Activated T-cell treated with anti-CD3 and anti-CD28 coated beads for 24 hours (primary cell): Measurements from ENCODE around the gene DCAF15.
"Not testable (repeated sequence)": the region's sequence is repeated elsewhere in the genome, so short reads cannot be mapped to it uniquely, and the experiment has no call there.

Source experiments
- DNase-seq: peaks from one replicate; pipeline ENCODE4 v3.0.0-alpha.2; 2020; ENCODE audit warnings: low read depth

Gene DCAF15

GRCh38 chr19:13959962-13960862 lies 7.9 kb downstream of the DCAF15 start:
- DNase-seq = no peak

DNA sequence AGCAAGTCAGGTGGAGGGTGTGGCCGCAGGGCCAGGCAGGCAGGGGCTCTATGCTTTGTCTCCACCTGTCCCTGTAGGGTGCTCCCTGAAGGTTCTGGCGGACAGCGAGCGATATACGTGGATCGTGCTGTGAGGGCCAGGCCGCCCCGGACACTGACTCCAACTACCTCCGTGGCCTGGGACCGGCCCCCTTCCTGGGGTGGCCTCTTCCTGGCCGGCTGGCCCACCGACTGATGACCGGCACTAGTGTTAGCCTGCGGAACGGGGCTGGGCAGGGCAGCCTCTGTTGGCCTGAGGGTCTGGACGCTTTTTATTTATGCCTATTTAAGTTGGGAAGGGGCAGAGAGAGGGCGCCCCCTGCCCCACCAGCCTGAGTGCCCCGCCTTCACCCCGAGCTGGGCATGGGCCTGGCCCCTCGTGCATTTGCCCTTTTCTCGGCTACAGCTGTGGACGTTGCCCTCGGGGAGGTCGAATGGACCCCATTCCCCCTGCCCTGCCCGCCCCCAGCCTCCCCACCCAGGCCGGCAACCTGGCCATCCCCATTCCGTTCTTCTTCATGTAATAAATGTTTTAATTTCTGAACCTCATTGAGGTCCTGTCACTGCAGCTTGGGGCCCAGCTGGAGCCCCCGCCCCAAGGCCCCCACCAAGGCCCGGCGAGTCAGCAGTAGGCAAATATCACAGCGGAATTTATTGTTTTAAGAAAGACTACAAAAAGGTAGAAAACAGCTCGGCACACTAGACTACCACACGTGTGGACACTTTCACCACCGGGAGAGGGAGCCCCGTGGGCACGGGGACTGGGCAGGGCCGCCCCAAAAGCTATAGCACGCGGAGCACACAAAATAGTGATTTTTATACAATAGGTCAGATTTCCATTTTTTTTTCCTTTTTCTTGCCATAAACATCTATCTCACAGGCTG lies 8.8 kb downstream of the DCAF15 start:
- no peak for DNase-seq

DNA sequence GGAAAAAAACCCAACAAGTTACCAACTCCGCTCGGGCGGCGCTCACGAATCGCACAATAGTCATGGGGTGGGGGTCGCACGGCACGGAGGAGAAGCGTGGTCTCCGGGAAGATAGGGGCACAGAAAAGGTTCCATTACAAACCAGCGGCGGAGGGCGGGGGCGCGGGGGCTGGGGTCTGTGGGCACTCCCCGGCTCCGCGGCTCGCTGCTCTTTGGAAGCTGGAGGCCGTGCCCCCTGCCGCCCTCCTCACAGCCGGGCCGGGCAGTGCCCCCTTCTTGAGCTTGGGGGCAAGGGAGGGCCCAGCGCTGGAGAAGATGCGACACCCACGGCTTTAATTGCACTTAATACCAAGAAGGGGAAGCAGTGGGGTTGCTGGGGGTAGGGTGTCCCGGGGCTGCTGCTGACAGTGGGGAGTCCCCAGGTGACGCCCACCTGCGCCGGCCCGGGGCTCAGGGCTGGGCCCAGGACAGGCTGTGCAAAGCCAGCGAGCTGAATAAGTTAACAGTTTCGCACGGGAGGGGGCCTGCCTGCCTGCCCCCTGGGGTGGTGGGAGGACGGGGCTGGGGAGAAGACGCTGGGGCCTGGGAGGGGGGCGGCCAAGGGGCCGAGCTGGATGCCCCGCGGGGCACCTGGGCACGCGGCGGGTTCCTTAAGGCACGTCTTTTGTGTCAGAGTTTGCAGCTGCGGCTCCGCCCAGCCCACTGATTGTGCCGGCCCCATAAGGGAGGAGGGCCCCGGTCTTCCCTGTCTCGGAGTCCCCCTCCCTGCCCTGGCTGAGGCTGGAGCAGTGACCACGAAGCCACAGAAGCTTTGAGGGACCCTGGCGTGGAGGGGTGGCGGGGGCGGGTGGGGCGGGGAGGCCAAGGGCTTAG lies 9.8 kb downstream of the DCAF15 start:
- no peak for DNase-seq

DNA sequence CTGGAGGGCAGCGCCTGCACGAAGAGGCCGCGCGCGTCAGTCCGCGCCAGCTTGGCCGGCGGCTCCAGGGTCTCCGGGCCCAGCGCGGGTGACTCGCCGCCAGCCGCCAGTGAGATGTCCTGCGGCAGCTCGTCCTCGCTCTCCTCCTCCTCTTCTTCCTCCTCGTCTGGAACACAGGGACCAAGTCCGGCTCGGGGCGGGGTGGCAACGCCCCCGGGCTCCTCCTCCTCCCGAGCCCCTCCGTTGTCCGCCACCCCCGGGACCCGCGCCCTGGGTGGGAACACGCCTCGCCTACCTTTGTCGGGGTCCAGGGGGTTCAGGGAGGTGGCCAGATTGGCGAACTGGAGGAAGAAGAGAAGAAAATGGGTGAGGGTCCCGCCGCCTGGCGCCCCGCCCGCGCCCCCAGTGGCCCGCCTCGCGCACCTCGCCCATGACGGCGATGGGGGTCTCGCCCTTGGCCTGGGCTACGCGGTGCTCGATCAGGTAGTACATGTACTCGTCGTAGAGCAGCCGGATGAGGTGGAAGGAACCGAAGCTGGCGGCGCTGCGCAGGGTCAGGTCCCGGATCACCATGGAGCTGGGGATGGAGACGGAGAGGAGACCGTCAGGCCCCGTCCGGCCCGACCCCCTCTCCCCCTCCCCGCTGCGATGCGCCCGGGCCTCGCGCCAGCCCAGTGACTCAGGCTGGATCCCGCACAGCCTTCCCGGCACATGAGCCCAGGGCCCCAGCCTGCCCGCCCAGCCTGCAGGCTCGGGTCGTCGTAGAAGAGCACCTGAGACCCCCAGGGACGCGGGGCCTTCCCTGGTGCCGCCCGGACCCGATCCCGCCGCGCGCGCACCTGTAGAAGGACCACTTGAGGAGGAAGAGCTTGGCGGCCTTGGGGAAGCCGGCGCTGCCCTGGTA lies 10.6 kb downstream of the DCAF15 start:
- no peak for DNase-seq

- no peak for DNase-seq
Observed at GRCh38 chr19:13963603-13964105, 11.3 kb downstream of the DCAF15 start.

DNA sequence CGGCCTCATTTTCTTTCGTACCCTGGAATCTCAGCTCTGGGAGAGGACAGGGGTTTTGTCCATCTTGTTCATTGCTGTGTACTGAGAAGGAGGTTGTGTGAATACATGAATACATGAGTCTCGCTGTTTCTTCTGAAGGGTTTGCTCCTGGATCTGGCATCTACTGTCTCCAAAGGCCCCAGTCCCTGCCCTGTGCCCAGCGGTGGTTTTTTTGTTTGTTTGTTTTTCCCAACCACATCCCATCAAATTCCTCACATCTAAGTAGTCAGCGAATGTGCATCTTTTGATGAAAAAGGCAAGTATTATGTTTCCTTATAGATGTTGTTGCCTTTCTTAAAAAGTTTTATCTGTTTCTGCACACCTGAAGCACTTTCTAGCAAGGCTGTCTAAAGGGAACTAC lies 12.5 kb downstream of the DCAF15 start:
- no peak for DNase-seq

GRCh38 chr19:13965377-13965896 lies 13.1 kb downstream of the DCAF15 start:
- DNase-seq = no peak

- DNase-seq = no peak
Observed at GRCh38 chr19:13965926-13966683, 13.8 kb downstream of the DCAF15 start.

DNA sequence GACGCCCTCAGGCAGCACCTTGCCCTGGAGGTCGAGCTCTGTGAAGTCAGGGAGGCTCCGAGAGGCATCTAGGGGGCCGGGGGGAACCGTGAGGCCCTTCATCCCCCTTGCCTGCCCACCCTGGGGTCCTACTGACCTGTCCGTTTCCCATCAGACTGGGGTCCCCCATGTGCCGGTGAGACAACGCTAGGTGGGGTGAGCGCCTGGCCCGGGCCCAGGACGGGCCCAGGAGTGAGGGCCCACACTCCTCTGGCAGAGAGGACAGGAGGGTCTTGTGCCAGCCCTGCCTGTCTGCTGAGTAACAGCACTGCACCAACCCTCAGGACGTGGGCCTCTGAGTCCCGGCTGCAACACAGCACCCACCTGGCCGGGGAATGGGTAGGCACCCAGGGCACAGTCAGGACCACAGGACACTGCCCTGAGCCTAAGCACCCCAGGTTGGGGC lies 14.4 kb downstream of the DCAF15 start:
- DNase-seq = no peak

DNA sequence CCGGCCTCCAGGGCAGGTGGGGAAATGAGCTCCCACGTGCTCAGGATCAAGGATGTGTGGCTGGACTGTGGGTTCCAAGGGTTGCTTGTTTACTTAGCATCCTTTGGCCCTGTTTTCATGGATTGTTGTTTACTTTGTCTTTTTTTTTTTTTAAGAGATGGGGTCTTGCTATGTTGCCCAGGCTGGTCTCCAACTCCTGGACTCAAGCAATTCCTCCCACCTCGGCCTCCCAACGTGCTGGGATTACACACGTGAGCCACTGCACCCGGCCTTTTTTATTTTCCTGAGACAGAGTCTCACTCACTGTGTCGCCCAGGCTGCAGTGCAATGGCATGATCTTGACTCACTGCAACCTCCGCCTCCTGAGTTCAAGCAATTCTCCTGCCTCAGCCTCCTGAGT lies 14.9 kb downstream of the DCAF15 start:
- not testable (repeated sequence) for DNase-seq

- DNase-seq = no peak
Observed at GRCh38 chr19:13968383-13968935, 16.1 kb downstream of the DCAF15 start.

DNA sequence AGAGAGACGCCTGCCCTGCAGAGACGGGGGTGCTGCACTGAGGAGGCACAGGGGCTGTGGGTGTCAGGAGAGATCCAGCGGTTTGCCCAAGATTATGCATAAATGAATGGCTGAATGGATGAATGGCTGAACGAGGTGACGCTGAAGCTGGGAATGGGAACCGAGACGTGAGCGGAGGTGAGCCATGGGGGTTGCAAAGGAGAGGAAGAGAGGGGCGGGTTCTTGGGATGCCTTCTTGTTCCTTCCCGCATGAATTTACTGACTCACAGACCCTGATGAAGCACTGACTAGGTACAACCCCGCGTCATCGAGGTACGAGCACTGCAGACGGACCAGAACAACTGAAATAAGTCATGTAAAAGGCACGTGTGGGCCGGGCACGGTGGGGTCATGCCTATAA lies 16.7 kb downstream of the DCAF15 start:
- DNase-seq = no peak

DNA sequence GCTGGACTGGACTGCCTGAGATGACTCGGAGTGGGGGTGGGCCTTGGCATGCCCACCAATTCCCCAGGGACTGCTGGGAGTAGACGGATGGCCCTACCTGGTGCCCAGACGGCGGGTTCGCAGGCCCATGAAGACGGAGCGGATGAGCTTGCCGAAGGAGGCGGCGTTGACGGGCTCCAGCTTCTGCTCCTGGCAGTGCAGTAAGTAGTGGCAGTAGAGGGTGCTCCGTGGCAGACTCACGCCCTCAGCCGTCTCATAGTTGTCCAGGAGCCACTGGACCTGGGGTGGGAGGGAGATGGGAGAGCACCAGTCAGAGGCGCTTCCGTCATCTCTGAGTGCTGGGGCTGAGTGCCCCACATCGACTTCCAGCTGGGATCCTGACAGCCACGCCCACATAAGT lies 17.6 kb downstream of the DCAF15 start:
- no peak for DNase-seq

DNA sequence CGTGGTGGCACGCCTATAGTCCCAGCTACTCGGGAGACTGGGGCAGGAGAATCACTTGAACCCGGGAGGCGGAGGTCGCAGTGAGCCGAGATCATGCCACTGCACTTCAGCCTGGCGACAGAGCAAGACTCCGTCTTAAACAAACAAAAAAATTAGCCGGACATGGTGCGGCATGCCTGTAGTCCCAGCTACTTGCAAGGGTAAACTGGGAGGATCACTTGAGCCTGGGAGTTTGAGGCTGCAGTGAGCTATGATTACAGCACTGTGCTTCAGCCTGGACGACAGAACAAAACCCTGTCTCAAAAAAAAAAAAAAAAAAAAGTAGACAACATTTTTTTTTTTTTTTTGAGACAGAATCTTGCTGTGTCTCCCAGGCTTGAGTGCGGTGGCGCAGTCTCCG lies 19.6 kb downstream of the DCAF15 start:
- DNase-seq = not testable (repeated sequence)

DNA sequence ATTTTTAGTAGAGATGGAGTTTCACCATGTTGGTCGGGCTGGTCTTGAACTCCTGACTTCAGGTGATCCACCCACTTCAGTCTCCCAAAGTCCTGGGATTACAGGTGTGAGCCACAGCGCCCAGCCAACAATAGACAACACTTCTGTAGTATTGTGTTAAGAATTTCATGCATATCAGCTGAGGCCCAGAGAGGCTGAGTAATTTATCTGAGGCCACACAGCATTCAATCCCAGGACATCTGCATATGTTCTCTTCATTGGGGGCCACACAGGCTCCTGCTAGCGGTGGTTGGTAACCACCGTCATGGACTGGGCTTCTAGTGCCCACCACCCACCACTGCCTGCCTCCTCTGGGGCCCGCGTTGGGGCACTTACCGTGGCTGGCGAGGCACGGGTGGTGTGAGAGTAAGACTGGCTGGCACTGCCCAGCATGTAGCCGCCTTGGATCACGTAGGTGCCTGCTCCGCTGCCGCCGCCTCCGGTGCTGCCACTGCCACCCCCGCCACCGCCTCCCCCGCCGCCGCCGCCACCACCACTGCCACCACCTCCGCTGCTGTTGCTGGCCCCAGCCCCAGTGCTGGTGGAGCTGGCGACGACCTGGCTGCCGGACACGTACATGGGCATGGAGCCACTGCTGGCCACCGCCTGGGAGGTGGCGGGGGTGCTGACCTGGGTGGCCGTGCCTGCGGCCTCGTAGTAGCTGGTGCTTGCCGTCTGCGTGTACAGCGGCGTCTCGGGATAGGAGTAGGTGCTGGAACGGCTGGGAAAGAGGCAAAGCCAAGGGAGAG lies 20.3 kb downstream of the DCAF15 start:
- no peak for DNase-seq

DNA sequence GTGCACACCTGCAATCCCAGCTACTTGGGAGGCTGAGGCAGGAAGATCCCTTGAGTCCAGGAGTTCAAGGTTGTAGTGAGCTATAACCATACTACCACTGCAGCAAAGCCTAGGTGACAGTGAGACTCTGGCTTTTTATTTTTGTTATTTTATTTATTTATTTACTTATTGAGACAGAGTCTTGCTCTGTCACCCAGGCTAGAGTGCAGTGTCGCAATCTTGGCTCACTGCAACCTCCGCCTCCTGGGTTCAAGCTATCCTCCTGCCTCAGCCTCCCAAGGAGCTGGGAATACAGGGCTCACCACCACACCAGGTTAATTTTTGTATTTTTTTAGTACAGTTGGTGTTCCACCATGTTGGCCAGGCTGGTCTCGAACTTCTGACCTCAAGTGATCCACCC lies 21.2 kb downstream of the DCAF15 start:
- DNase-seq = not testable (repeated sequence)

DNA sequence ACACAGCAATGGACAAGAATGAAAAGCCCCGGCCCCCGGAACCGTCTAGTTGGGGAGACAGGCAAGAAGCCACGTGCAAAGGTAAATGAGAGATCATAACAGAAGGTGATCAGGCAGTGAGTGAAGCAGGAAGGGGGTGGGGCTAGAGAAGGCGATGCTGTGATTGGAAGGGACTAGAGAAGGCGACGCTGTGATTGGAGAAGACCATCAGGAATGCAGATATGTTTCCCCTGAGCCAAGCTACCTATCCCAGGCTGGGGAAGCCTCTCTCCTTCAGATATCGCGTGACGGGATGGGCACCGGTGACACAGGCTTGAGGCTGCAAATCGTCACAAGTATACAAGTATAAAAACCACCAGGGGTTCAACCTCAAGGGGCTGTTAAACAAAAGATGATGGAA lies 21.8 kb downstream of the DCAF15 start:
- DNase-seq = no peak

DNA sequence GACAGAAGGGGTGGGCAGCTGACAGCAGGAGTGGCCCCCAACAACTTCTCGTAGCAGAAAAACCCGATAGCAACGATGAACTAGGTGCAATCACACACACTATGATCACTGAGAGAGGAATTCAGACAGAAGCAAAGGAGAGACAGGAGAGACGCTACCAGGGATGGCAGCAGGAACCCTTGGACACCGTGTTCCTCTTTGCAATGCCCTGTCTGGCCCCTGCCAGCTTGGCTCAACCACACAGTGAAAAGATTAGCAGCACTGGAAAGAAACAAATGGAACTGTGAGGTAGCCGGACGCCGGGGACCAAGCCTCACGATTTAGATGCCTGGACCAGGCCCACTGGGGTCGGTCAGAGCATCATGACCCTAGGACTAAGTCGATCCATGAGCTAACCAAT lies 23.6 kb downstream of the DCAF15 start:
- DNase-seq = no peak
